H9 (cell line): ENCODE results near the gene DCBLD1. TPM values are rescaled to one million over a fixed set of nuclear protein-coding genes. Genes with fewer than 3 reads are reported as not detected.

Experiments
- DNase-seq: peaks from one replicate; pipeline ENCODE4 v3.0.0-alpha.2; 2017
- H2AFZ ChIP-seq: one replicate; pipeline ENCODE4 v1.6.1; 2013; ENCODE audit warnings: mild to moderate bottlenecking, low read length, control low read depth, moderate library complexity
- H2AK5ac ChIP-seq: 2 replicates; pipeline ENCODE4 v1.6.1; 2013; ENCODE audit warnings: low read length, control low read depth, mixed read lengths; ENCODE audit not compliant: insufficient read length
- H2BK120ac ChIP-seq: one replicate; pipeline ENCODE4 v1.6.1; 2013; ENCODE audit warnings: low read depth, mild to moderate bottlenecking, low read length, control low read depth, inconsistent platforms; ENCODE audit not compliant: poor library complexity, severe bottlenecking
- H2BK12ac ChIP-seq: 2 replicates; pipeline ENCODE4 v1.6.1; 2013; ENCODE audit warnings: low read length, control low read depth, mixed read lengths, low read depth; ENCODE audit not compliant: insufficient read length
- H2BK15ac ChIP-seq: 2 replicates; pipeline ENCODE4 v1.6.1; 2013; ENCODE audit warnings: low read depth, low read length, control low read depth
- H2BK20ac ChIP-seq: one replicate; pipeline ENCODE4 v1.6.1; 2013; ENCODE audit warnings: low read depth, mild to moderate bottlenecking, low read length, control low read depth, inconsistent platforms; ENCODE audit not compliant: poor library complexity, severe bottlenecking
- H2BK5ac ChIP-seq: 2 replicates; pipeline ENCODE4 v1.6.1; 2013; ENCODE audit warnings: low read length, control low read depth, mixed read lengths; ENCODE audit not compliant: insufficient read length
- H3K14ac ChIP-seq: 2 replicates; pipeline ENCODE4 v1.6.1; 2013; ENCODE audit warnings: low read length, control low read depth; ENCODE audit not compliant: insufficient read depth
- H3K18ac ChIP-seq: 2 replicates; pipeline ENCODE4 v1.6.1; 2013; ENCODE audit warnings: low read depth, mild to moderate bottlenecking, mixed read lengths, low read length, control low read depth; ENCODE audit not compliant: insufficient read length
- H3K23ac ChIP-seq: 2 replicates; pipeline ENCODE4 v1.6.1; 2013; ENCODE audit warnings: low read length, control low read depth, mixed read lengths, low read depth; ENCODE audit not compliant: insufficient read length
- H3K23me2 ChIP-seq: 2 replicates; pipeline ENCODE4 v1.6.1; 2013; ENCODE audit warnings: low read depth, mild to moderate bottlenecking, mixed read lengths, low read length, control low read depth; ENCODE audit not compliant: insufficient read length, poor library complexity, severe bottlenecking
- H3K27ac ChIP-seq: 2 replicates; pipeline ENCODE4 v1.5.1; 2013; ENCODE audit warnings: low read length, control low read depth, mixed read lengths, low read depth; ENCODE audit not compliant: insufficient read length
- H3K27me3 ChIP-seq: 2 replicates; pipeline ENCODE4 v1.6.1; 2013; ENCODE audit warnings: low read length, control low read depth, inconsistent platforms; ENCODE audit not compliant: insufficient read depth
- H3K4ac ChIP-seq: 2 replicates; pipeline ENCODE4 v1.6.1; 2013; ENCODE audit warnings: low read depth, mild to moderate bottlenecking, control low read depth, inconsistent platforms, low read length, moderate library complexity
- H3K4me1 ChIP-seq: 2 replicates; pipeline ENCODE4 v1.6.1; 2013; ENCODE audit warnings: low read length, control low read depth, inconsistent platforms; ENCODE audit not compliant: insufficient read depth
- H3K4me2 ChIP-seq: 2 replicates; pipeline ENCODE4 v1.6.1; 2013; ENCODE audit warnings: low read length, control low read depth, mixed read lengths; ENCODE audit not compliant: insufficient read length, insufficient read depth
- H3K56ac ChIP-seq: 2 replicates; pipeline ENCODE4 v1.6.1; 2013; ENCODE audit warnings: low read depth, mild to moderate bottlenecking, mixed read lengths, low read length, control low read depth; ENCODE audit not compliant: insufficient read length
- H3K79me1 ChIP-seq: 2 replicates; pipeline ENCODE4 v1.6.1; 2013; ENCODE audit warnings: low read depth, mild to moderate bottlenecking, moderate library complexity, low read length, control low read depth, inconsistent platforms; ENCODE audit not compliant: insufficient read depth, poor library complexity, severe bottlenecking
- H3K79me2 ChIP-seq: 2 replicates; pipeline ENCODE4 v1.6.1; 2013; ENCODE audit warnings: low read length, control low read depth, inconsistent platforms; ENCODE audit not compliant: insufficient read depth
- H3K9ac ChIP-seq: 2 replicates; pipeline ENCODE4 v1.6.1; 2013; ENCODE audit warnings: low read length, control low read depth, mixed read lengths; ENCODE audit not compliant: insufficient read length; ENCODE audit errors: extremely low read depth
- H3K9me3 ChIP-seq: one replicate; pipeline ENCODE4 v1.6.1; 2013; ENCODE audit warnings: low read depth, low read length, inconsistent platforms; ENCODE audit not compliant: control insufficient read depth
- H3T11ph ChIP-seq: one replicate; pipeline ENCODE4 v1.6.1; 2013; ENCODE audit warnings: mild to moderate bottlenecking, low read length, control low read depth, inconsistent platforms
- H4K20me1 ChIP-seq: one replicate; pipeline ENCODE4 v1.6.1; 2013; ENCODE audit not compliant: control insufficient read depth, insufficient read length, insufficient read depth
- H4K5ac ChIP-seq: 2 replicates; pipeline ENCODE4 v1.6.1; 2013; ENCODE audit warnings: low read depth, mild to moderate bottlenecking, mixed read lengths, low read length, control low read depth; ENCODE audit not compliant: insufficient read length
- H4K8ac ChIP-seq: replicated peaks from 2 replicates; pipeline ENCODE4 v1.6.1; 2013; ENCODE audit warnings: low read length, control low read depth, mixed read lengths, low read depth; ENCODE audit not compliant: insufficient read length
- H4K91ac ChIP-seq: 2 replicates; pipeline ENCODE4 v1.6.1; 2013; ENCODE audit warnings: low read depth, mild to moderate bottlenecking, moderate library complexity, mixed read lengths, low read length, control low read depth; ENCODE audit not compliant: insufficient read length
- H3K27ac Mint-ChIP-seq, 3 experiments: 2 replicates in 2 of 3; 3 replicates in 1 of 3; pipeline ENCODE4 v1.8.0; 2020 to 2021; ENCODE audit warnings: mixed read lengths in 3 of 3, mild to moderate bottlenecking in 1 of 3, moderate library complexity in 1 of 3
- H3K27me3 Mint-ChIP-seq: 2 replicates; pipeline ENCODE4 v1.8.0; 2021; ENCODE audit warnings: low read depth, mild to moderate bottlenecking, moderate library complexity, mixed read lengths
- H3K36me3 Mint-ChIP-seq, 3 experiments: 2 replicates in 2 of 3; 3 replicates in 1 of 3; pipeline ENCODE4 v1.8.0; 2020 to 2021; ENCODE audit warnings: low read depth in 3 of 3, mixed read lengths in 3 of 3; ENCODE audit not compliant: insufficient read depth in 1 of 3
- H3K4me1 Mint-ChIP-seq, 2 experiments: 2 replicates each; pipeline ENCODE4 v1.8.0; 2020; ENCODE audit warnings: mixed read lengths in 2 of 2
- H3K4me3 Mint-ChIP-seq, 2 experiments: 2 replicates in 1 of 2; 3 replicates in 1 of 2; pipeline ENCODE4 v1.8.0; 2020 to 2021; ENCODE audit warnings: mild to moderate bottlenecking in 2 of 2, mixed read lengths in 2 of 2, moderate library complexity in 1 of 2
- H3K9me3 Mint-ChIP-seq, 2 experiments: 2 replicates in 1 of 2; 3 replicates in 1 of 2; pipeline ENCODE4 v1.8.0; 2020; ENCODE audit warnings: mild to moderate bottlenecking in 2 of 2, mixed read lengths in 2 of 2, moderate library complexity in 1 of 2
- CTCF ChIP-seq: fragments of 200-600 bp; sonication (generic); conservative IDR thresholded peaks from 3 replicates; pipeline ENCODE4 v1.8.0; 2021; ENCODE audit warnings: antibody characterized with exemption, mild to moderate bottlenecking
- WGBS: extraction: QIAGEN DNeasy Blood & Tissue Kit; methylation state at CpG from one replicate; pipeline ENCODE4 v1.1.7; 2013; ENCODE audit warnings: missing lambda C conversion rate, low lambda C conversion rate, mixed read lengths; ENCODE audit not compliant: insufficient read length; ENCODE audit errors: extremely low coverage; 5-methylcytosine and 5-hydroxymethylcytosine counted together
- total RNA-seq: library from RNA; stranded (reverse); gene quantifications from 2 replicates; pipeline ENCODE4 v1.2.1, GENCODE V29; 2021

The DCBLD1 gene
- total RNA-seq, 1 experiment from 2014 or later, result 10.1 TPM

GRCh38 chr6:117512987-117513573 lies 30.6 kb downstream of the DCBLD1 start:
- H2BK15ac ChIP-seq, result no peak overlapping the region
- H2BK20ac ChIP-seq, result no peak overlapping the region
- H4K20me1 ChIP-seq, result no peaks in the 10 kb centered on the region
- no peak overlapping the region for H3K18ac ChIP-seq
- H3K9me3 Mint-ChIP-seq, result peaks cover 0 to 3% of the 10 kb centered on the region in 2 experiments; a peak in 1 of 5 replicates
- peaks cover 8 to 14% (median 13%) of the 10 kb centered on the region in 3 experiments; a peak in 6 of 7 replicates for H3K36me3 Mint-ChIP-seq
- no peaks in the 10 kb centered on the region for H3K79me1 ChIP-seq
- no peak overlapping the region for H3K23ac ChIP-seq
- H3K56ac ChIP-seq, result no peak overlapping the region
- H3K27ac ChIP-seq, result no peak overlapping the region
- H3K4ac ChIP-seq, result no peak overlapping the region
- no peak overlapping the region for H2BK5ac ChIP-seq
- no peak overlapping the region for H3K4me3 Mint-ChIP-seq
- TF ChIP-seq CTCF, result no peak
- H3K79me2 ChIP-seq, result no peaks in the 10 kb centered on the region
- H3K27me3 ChIP-seq, result no peaks in the 10 kb centered on the region
- no peak overlapping the region for H2BK120ac ChIP-seq
- H3K9ac ChIP-seq, result no peak overlapping the region
- no peak overlapping the region for H2AK5ac ChIP-seq
- no peak overlapping the region for H4K8ac ChIP-seq
- H3K27me3 Mint-ChIP-seq, result peaks cover 2% of the 10 kb centered on the region; the same call in 1 of the 2 replicates
- H3T11ph ChIP-seq, result no peak overlapping the region
- H2AFZ ChIP-seq, result no peak overlapping the region
- DNase-seq, result no peak
- H3K4me1 Mint-ChIP-seq, result peaks cover 11 to 18% of the 10 kb centered on the region in 2 experiments; a peak in 3 of 4 replicates
- no peak overlapping the region for H3K4me2 ChIP-seq
- H4K5ac ChIP-seq, result no peak overlapping the region
- H3K27ac Mint-ChIP-seq, result peak overlapping the region in 1 of 3 experiments; percentile 28; a peak in 1 of 7 replicates
- H3K9me3 ChIP-seq, result no peaks in the 10 kb centered on the region
- H2BK12ac ChIP-seq, result no peak overlapping the region
- H4K91ac ChIP-seq, result no peak overlapping the region
- WGBS, result no CpG with 5 or more reads among the region's 2 CpGs
- no peak overlapping the region for H3K14ac ChIP-seq
- no peaks in the 10 kb centered on the region for H3K23me2 ChIP-seq
- H3K4me1 ChIP-seq, result no peaks in the 10 kb centered on the region
